ENCODE measurements around the gene MTFMT.
"Not testable (repeated sequence)": the region's sequence is repeated elsewhere in the genome, so short reads cannot be mapped to it uniquely, and the experiment has no call there.

MTFMT gene

GRCh38 chr15:65037309-65037708 is 7.9 kb upstream of the MTFMT start:
- Histone ChIP-seq H3K9me3 (ENCODE audit: control insufficient read depth, low read length) (no peaks in the 10 kb centered on the region), H3K4me3 (ENCODE audit: extremely low read depth, insufficient read depth, low read length, poor library complexity, severe bottlenecking) (no peak overlapping the region), H3K36me3 (ENCODE audit: control insufficient read depth, insufficient read depth, low read length) (no peaks in the 10 kb centered on the region), H3K27ac (ENCODE audit: low read depth, low read length, severe bottlenecking) (no peak overlapping the region), H3K4me1 (ENCODE audit: control insufficient read depth, insufficient read depth, low read length, poor library complexity, severe bottlenecking) (no peaks in the 10 kb centered on the region)
- no CpG with 5 or more reads among the region's 1 CpG for WGBS, 2 experiments (ENCODE audit: insufficient coverage in 2 of 2)

GRCh38 chr15:65034719-65035118 is 5.3 kb upstream of the MTFMT start:
- Histone ChIP-seq H3K27ac (ENCODE audit: low read depth, low read length, severe bottlenecking) (no peak overlapping the region), H3K4me1 (ENCODE audit: control insufficient read depth, insufficient read depth, low read length, poor library complexity, severe bottlenecking) (no peaks in the 10 kb centered on the region), H3K36me3 (ENCODE audit: control insufficient read depth, insufficient read depth, low read length) (no peaks in the 10 kb centered on the region), H3K4me3 (ENCODE audit: extremely low read depth, insufficient read depth, low read length, poor library complexity, severe bottlenecking) (no peak overlapping the region), H3K9me3 (ENCODE audit: control insufficient read depth, low read length) (no peaks in the 10 kb centered on the region)
- 92 to 95% methylated on average over 9 to 11 of the region's 11 CpGs for WGBS, 2 experiments (ENCODE audit: insufficient coverage in 2 of 2)

- Histone ChIP-seq H3K27ac (ENCODE audit: low read depth, low read length, severe bottlenecking) (peak overlapping the region; percentile 23), H3K36me3 (ENCODE audit: control insufficient read depth, insufficient read depth, low read length) (no peaks in the 10 kb centered on the region), H3K4me3 (ENCODE audit: extremely low read depth, insufficient read depth, low read length, poor library complexity, severe bottlenecking) (no peak overlapping the region), H3K9me3 (ENCODE audit: control insufficient read depth, low read length) (no peaks in the 10 kb centered on the region), H3K4me1 (ENCODE audit: control insufficient read depth, insufficient read depth, low read length, poor library complexity, severe bottlenecking) (no peaks in the 10 kb centered on the region)
- 7 to 26% methylated on average over 2 to 3 of the region's 4 CpGs for WGBS, 2 experiments (ENCODE audit: insufficient coverage in 2 of 2)
Measured at GRCh38 chr15:65033659-65034269, 4.3 kb upstream of the MTFMT start.

- Histone ChIP-seq H3K27ac (ENCODE audit: low read depth, low read length, severe bottlenecking) (peak overlapping the region; percentile 41), H3K4me1 (ENCODE audit: control insufficient read depth, insufficient read depth, low read length, poor library complexity, severe bottlenecking) (peaks cover 6% of the 10 kb centered on the region), H3K4me3 (ENCODE audit: extremely low read depth, insufficient read depth, low read length, poor library complexity, severe bottlenecking) (no peak overlapping the region), H3K36me3 (ENCODE audit: control insufficient read depth, insufficient read depth, low read length) (no peaks in the 10 kb centered on the region), H3K9me3 (ENCODE audit: control insufficient read depth, low read length) (no peaks in the 10 kb centered on the region)
- WGBS, 2 experiments (ENCODE audit: insufficient coverage in 2 of 2) = 25 to 35% methylated on average over 10 to 11 of the region's 13 CpGs
Measured at GRCh38 chr15:65032801-65033537, 3.5 kb upstream of the MTFMT start.

- H3K9me3 ChIP-seq (ENCODE audit: control insufficient read depth, low read length) = no peaks in the 10 kb centered on the region
- WGBS, 2 experiments (ENCODE audit: insufficient coverage in 2 of 2) = 80 to 85% methylated on average over 5 to 9 of the region's 12 CpGs
- H3K4me3 ChIP-seq (ENCODE audit: extremely low read depth, insufficient read depth, low read length, poor library complexity, severe bottlenecking) = peak overlapping the region; percentile 80
Measured at GRCh38 chr15:65029736-65030208, 333 bp upstream of the MTFMT start.

GRCh38 chr15:65028338-65028737 is 1.1 kb downstream of the MTFMT start:
- H3K36me3 ChIP-seq (ENCODE audit: control insufficient read depth, insufficient read depth, low read length) = peaks cover 26% of the 10 kb centered on the region
- WGBS, 2 experiments (ENCODE audit: insufficient coverage in 2 of 2) = 83 to 91% methylated on average over 9 of the region's 10 CpGs

More at GRCh38 chr15:65029736-65030208, 333 bp upstream of the MTFMT start:
- Histone ChIP-seq H3K36me3 (ENCODE audit: control insufficient read depth, insufficient read depth, low read length) (peaks cover 17% of the 10 kb centered on the region), H3K27ac (ENCODE audit: low read depth, low read length, severe bottlenecking) (no peak overlapping the region), H3K4me1 (ENCODE audit: control insufficient read depth, insufficient read depth, low read length, poor library complexity, severe bottlenecking) (peaks cover 10% of the 10 kb centered on the region)

GRCh38 chr15:65027593-65027992 is 1.8 kb downstream of the MTFMT start:
- Histone ChIP-seq H3K4me3 (ENCODE audit: extremely low read depth, insufficient read depth, low read length, poor library complexity, severe bottlenecking) (no peak overlapping the region), H3K27ac (ENCODE audit: low read depth, low read length, severe bottlenecking) (no peak overlapping the region), H3K36me3 (ENCODE audit: control insufficient read depth, insufficient read depth, low read length) (peaks cover 27% of the 10 kb centered on the region), H3K4me1 (ENCODE audit: control insufficient read depth, insufficient read depth, low read length, poor library complexity, severe bottlenecking) (peaks cover 10% of the 10 kb centered on the region), H3K9me3 (ENCODE audit: control insufficient read depth, low read length) (no peaks in the 10 kb centered on the region)
- WGBS, 2 experiments (ENCODE audit: insufficient coverage in 2 of 2) = no CpG with 5 or more reads among the region's 1 CpG

More at GRCh38 chr15:65028338-65028737, 1.1 kb downstream of the MTFMT start:
- Histone ChIP-seq H3K4me1 (ENCODE audit: control insufficient read depth, insufficient read depth, low read length, poor library complexity, severe bottlenecking) (peaks cover 10% of the 10 kb centered on the region), H3K27ac (ENCODE audit: low read depth, low read length, severe bottlenecking) (no peak overlapping the region), H3K9me3 (ENCODE audit: control insufficient read depth, low read length) (no peaks in the 10 kb centered on the region), H3K4me3 (ENCODE audit: extremely low read depth, insufficient read depth, low read length, poor library complexity, severe bottlenecking) (peak overlapping the region; percentile 80)

- 96 to 100% methylated on average over 2 to 5 of the region's 6 CpGs for WGBS, 2 experiments (ENCODE audit: insufficient coverage in 2 of 2)
- H3K27ac ChIP-seq (ENCODE audit: low read depth, low read length, severe bottlenecking) = no peak overlapping the region
Measured at GRCh38 chr15:65026756-65027155, 2.7 kb downstream of the MTFMT start.

GRCh38 chr15:65021488-65021887 is 8.0 kb downstream of the MTFMT start:
- no peaks in the 10 kb centered on the region for H3K4me1 ChIP-seq (ENCODE audit: control insufficient read depth, insufficient read depth, low read length, poor library complexity, severe bottlenecking)
- no peak overlapping the region for H3K4me3 ChIP-seq (ENCODE audit: extremely low read depth, insufficient read depth, low read length, poor library complexity, severe bottlenecking)
- H3K36me3 ChIP-seq (ENCODE audit: control insufficient read depth, insufficient read depth, low read length) = peaks cover 61% of the 10 kb centered on the region
- no peak overlapping the region for H3K27ac ChIP-seq (ENCODE audit: low read depth, low read length, severe bottlenecking)
- H3K9me3 ChIP-seq (ENCODE audit: control insufficient read depth, low read length) = no peaks in the 10 kb centered on the region

More at GRCh38 chr15:65026756-65027155, 2.7 kb downstream of the MTFMT start:
- H3K36me3 ChIP-seq (ENCODE audit: control insufficient read depth, insufficient read depth, low read length) = peaks cover 27% of the 10 kb centered on the region
- H3K9me3 ChIP-seq (ENCODE audit: control insufficient read depth, low read length) = no peaks in the 10 kb centered on the region
- H3K4me1 ChIP-seq (ENCODE audit: control insufficient read depth, insufficient read depth, low read length, poor library complexity, severe bottlenecking) = peaks cover 10% of the 10 kb centered on the region
- H3K4me3 ChIP-seq (ENCODE audit: extremely low read depth, insufficient read depth, low read length, poor library complexity, severe bottlenecking) = no peak overlapping the region

GRCh38 chr15:65020419-65020818 is 9.0 kb downstream of the MTFMT start:
- Histone ChIP-seq H3K4me3 (ENCODE audit: extremely low read depth, insufficient read depth, low read length, poor library complexity, severe bottlenecking) (no peak overlapping the region), H3K4me1 (ENCODE audit: control insufficient read depth, insufficient read depth, low read length, poor library complexity, severe bottlenecking) (no peaks in the 10 kb centered on the region), H3K36me3 (ENCODE audit: control insufficient read depth, insufficient read depth, low read length) (peaks cover 59% of the 10 kb centered on the region), H3K9me3 (ENCODE audit: control insufficient read depth, low read length) (no peaks in the 10 kb centered on the region), H3K27ac (ENCODE audit: low read depth, low read length, severe bottlenecking) (no peak overlapping the region)
- WGBS, 2 experiments (ENCODE audit: insufficient coverage in 2 of 2) = no CpG with 5 or more reads among the region's 1 CpG

- WGBS, 2 experiments (ENCODE audit: insufficient coverage in 2 of 2) = 76 to 97% methylated on average over 3 of the region's 4 CpGs
- not testable (repeated sequence) for H3K4me1 ChIP-seq (ENCODE audit: control insufficient read depth, insufficient read depth, low read length, poor library complexity, severe bottlenecking); H3K27ac ChIP-seq (ENCODE audit: low read depth, low read length, severe bottlenecking); H3K4me3 ChIP-seq (ENCODE audit: extremely low read depth, insufficient read depth, low read length, poor library complexity, severe bottlenecking); H3K9me3 ChIP-seq (ENCODE audit: control insufficient read depth, low read length)
- peaks cover 54% of the 10 kb centered on the region for H3K36me3 ChIP-seq (ENCODE audit: control insufficient read depth, insufficient read depth, low read length)
Measured at GRCh38 chr15:65011198-65011597, 18.2 kb downstream of the MTFMT start.

Measured in mesodermal cell (in vitro differentiated cells).